NB4 (cell line): ENCODE measurements around the gene UTS2R.
A peak's percentile ranks its signal among the peaks of the same experiment; 100 is the strongest.

Source experiments
- DNase-seq: peaks from one replicate; pipeline ENCODE4 v3.0.0; 2010; ENCODE audit warnings: low read depth
- H3K4me3 ChIP-seq: one replicate; pipeline ENCODE4 v1.5.1; 2011; ENCODE audit warnings: mild to moderate bottlenecking, low read depth, low read length, moderate library complexity
- MAX ChIP-seq: IDR thresholded peaks from 2 replicates; pipeline ENCODE4 v1.6.1; 2011; ENCODE audit warnings: low read depth, low read length
- MYC ChIP-seq: IDR thresholded peaks from 2 replicates; pipeline ENCODE4 v1.6.1; 2011; ENCODE audit warnings: low read depth, low read length
- POLR2A ChIP-seq: IDR thresholded peaks from 2 replicates; pipeline ENCODE4 v1.6.1; 2011; ENCODE audit warnings: mild to moderate bottlenecking; ENCODE audit not compliant: insufficient read length; ENCODE audit errors: extremely low read depth
- TF ChIP-seq, protein P1 (sequence below): IDR thresholded peaks from one replicate; pipeline ENCODE4 v1.5.1; 2012; ENCODE audit warnings: low read depth, low read length

The UTS2R gene

DNA sequence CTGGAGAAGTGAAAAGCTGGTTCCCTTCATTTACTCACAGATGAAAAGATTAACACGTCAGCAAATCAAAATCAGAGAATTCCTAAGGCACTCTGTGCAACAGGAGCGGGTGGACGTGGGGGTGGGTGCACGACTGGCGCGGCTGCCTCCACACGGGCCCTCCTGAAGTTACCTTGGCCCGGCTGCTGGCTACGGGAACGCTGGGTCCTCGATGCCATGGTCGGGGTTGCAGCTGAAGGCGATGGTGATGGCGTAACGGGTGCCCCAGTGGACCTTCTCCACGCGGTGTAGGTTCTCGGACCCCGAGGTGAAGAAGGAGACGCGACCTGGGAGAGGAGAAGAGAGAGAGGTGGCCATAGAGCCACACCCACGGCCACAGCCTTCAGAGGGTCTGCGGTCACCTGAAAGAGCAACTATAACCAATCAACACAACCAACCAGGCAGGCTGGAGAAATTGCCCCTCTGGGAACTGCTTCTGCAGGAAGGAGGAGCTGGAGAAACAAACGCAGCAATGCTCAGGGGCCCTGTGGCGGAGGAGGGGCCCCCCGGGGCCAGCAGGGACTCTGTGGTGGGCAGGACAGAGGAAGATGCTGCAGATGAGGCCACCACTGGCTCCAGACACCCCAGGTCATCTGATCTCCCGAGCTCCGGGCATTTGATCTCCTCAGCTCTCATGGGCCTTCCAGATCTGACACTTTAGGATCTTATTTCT, 20.8 kb downstream of the UTS2R start:
- H3K4me3 ChIP-seq, result no peak overlapping the region
- DNase-seq, result peak; percentile 72
- TF ChIP-seq, protein P1, sequence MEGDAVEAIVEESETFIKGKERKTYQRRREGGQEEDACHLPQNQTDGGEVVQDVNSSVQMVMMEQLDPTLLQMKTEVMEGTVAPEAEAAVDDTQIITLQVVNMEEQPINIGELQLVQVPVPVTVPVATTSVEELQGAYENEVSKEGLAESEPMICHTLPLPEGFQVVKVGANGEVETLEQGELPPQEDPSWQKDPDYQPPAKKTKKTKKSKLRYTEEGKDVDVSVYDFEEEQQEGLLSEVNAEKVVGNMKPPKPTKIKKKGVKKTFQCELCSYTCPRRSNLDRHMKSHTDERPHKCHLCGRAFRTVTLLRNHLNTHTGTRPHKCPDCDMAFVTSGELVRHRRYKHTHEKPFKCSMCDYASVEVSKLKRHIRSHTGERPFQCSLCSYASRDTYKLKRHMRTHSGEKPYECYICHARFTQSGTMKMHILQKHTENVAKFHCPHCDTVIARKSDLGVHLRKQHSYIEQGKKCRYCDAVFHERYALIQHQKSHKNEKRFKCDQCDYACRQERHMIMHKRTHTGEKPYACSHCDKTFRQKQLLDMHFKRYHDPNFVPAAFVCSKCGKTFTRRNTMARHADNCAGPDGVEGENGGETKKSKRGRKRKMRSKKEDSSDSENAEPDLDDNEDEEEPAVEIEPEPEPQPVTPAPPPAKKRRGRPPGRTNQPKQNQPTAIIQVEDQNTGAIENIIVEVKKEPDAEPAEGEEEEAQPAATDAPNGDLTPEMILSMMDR, result no peak
- no peak for TF ChIP-seq MAX
- no peak for TF ChIP-seq MYC
- no peak for TF ChIP-seq POLR2A

DNA sequence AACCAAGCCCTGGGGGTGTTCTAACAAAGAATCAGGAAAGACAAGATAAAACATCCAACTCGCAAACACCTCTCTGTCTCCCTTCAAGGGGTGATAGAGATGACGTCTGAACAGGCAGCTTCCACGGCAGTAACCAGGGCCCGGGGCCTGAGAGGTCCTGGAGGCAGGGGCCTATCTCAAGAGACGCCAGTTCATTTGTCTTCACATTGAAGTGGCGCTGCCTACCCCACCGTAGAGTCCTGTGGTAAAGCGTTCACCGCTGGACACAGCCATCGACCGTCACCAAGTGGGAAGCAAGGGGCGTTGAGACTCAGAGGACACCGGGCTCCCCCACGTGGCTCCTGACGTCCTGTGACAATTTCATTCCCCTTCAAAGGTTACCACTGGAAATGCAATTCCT, 21.4 kb downstream of the UTS2R start:
- TF ChIP-seq MAX, result no peak
- TF ChIP-seq, protein P1, result no peak
- TF ChIP-seq MYC, result no peak
- TF ChIP-seq POLR2A, result no peak
- no peak overlapping the region for H3K4me3 ChIP-seq
- DNase-seq, result no peak

DNA sequence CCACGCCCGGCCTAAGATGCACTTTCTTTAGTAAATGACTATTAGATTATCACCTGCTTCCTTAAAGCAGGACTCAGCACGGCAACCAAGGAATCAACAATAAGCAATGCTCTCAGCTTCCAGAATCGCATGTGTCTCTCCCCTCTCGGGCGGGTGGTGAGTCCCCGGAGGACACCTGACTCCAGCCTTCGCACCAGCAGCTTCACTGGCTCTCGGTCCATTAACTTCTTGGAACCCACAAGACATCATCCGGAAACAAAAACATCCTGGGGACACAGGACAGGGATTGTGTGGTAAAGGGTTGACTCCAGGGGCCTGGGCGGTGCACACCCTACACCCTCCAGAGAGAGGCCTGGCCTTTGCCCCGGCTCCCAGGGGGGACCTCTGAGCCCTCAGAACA, 22.7 kb downstream of the UTS2R start:
- TF ChIP-seq, protein P1, result no peak
- TF ChIP-seq MYC, result no peak
- TF ChIP-seq MAX, result no peak
- no peak for TF ChIP-seq POLR2A

DNA sequence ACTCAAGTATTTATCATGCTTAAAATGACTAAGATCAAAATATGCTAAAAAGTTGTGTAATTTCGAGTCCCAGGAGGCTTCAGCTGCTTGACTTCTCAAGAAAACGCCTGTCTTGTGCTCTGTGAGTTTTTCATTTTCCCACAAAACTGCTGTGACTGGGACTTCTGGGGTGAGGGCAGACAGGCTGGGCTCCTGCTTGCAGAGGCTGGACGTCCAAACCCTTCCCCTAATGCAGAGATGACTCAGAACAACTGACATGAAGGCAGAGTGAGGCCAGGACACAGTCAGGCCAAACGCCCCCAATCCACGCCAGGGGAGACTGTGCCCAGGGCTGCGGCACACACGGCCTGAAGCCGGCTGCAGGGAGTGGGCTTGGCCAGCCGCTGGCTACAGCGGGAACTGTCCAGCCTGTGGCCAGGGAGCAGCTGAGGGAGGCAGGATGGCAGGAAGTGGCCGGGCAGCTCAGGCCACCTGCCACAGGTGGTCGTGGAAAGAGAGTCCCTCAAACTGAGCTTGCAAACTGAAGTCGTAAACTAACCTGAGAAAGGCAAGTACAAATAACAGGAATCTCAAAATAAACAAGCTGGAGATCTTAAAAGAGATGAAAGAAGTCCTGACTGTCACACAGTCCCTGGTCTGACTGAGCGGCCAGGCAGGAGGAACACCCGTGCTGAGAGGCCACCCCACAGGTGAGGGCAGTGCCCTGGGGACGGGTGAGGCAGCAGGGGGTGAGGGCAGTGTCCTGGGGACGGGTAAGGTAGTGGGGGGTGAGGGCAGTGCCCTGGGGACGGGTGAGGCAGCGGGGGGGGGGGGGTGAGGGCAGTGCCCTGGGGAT, 25.3 kb downstream of the UTS2R start:
- peak; percentile 83 for DNase-seq
- no peak overlapping the region for H3K4me3 ChIP-seq
- TF ChIP-seq MYC, result no peak
- TF ChIP-seq POLR2A, result no peak
- TF ChIP-seq, protein P1, result no peak
- no peak for TF ChIP-seq MAX

More for the DNA sequence above, 22.7 kb downstream of the UTS2R start:
- DNase-seq, result no peak
- no peak overlapping the region for H3K4me3 ChIP-seq

DNA sequence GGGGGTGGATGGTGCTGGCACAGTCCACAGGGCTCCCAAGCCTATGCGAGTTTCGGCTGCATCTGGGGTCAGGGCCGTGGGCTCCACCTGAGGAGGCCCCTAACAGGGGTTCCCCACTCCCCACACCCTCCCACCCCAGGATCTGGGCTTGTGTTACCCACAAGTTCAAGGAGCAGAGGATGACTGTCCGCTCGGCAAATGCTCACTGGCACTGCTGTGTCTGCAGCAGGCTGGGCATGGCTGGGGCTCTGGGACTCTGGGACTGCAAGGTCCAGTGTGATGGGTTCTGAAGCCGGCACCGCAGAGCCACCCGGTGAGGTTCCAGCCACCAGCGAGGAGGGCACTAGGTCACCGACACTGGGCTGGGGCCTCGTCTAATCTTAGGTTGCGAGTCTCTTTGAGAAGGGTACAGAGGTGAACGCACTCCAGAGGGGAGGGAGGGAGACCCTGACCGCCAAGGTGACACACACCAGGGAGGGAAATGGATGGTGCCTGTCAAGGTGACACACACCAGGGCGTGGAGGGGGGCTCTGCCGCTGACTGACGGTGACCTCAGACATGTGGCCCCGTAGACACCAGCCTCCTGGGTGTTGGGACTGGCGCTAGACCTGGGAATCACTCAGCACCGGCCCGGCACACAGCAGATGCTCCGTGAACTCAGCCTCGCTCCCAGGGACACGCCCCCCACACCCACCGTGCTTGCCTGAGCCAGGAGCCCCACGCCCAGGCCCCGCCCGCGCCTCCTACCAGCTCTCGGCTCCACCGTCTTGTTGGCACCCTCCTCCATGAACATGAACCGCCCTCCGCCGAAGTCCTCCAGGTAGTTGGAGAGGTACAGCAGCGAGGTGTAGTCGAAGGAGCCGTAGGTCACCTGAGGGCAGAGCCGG, 26.1 kb downstream of the UTS2R start:
- DNase-seq, result no peak
- no peak overlapping the region for H3K4me3 ChIP-seq
- TF ChIP-seq MAX, result no peak
- TF ChIP-seq, protein P1, result no peak
- no peak for TF ChIP-seq POLR2A
- no peak for TF ChIP-seq MYC
